Astrocyte (in vitro differentiated cells and primary cell): ENCODE data around the gene UNC5C. TPM values are rescaled to one million over a fixed set of nuclear protein-coding genes. Genes with fewer than 3 reads are reported as not detected.

Source experiments
- DNase-seq: peaks from one replicate; pipeline ENCODE4 v3.0.0-alpha.2; 2010; ENCODE audit warnings: low read depth
- FAIRE-seq: peaks from 2 replicates; lab custom pipeline; 2011; peaks lifted over from hg19 to GRCh38; lab: Jason Lieb, UNC
- H2AFZ ChIP-seq: 2 replicates; pipeline ENCODE4 v1.6.0; 2012; ENCODE audit warnings: low read depth, low read length, inconsistent platforms
- H3K27ac ChIP-seq: 2 replicates; pipeline ENCODE4 v1.5.1; 2011; ENCODE audit warnings: low read depth, low read length, inconsistent platforms
- H3K27me3 ChIP-seq: 2 replicates; pipeline ENCODE4 v1.6.0; 2011; ENCODE audit warnings: low read length, inconsistent platforms; ENCODE audit not compliant: insufficient read depth
- H3K36me3 ChIP-seq: 2 replicates; pipeline ENCODE4 v1.5.1; 2011; ENCODE audit warnings: low read length, inconsistent platforms; ENCODE audit not compliant: insufficient read depth
- H3K4me1 ChIP-seq: 2 replicates; pipeline ENCODE4 v1.5.1; 2011; ENCODE audit warnings: low read length, inconsistent platforms; ENCODE audit not compliant: insufficient read depth
- H3K4me2 ChIP-seq: 2 replicates; pipeline ENCODE4 v1.6.0; 2012; ENCODE audit warnings: low read length, inconsistent platforms
- H3K4me3 ChIP-seq: 2 replicates; pipeline ENCODE4 v1.5.1; 2011; ENCODE audit warnings: low read depth, mild to moderate bottlenecking, low read length, inconsistent platforms; ENCODE audit not compliant: insufficient read depth
- H3K79me2 ChIP-seq: 2 replicates; pipeline ENCODE4 v1.6.0; 2012; ENCODE audit warnings: mild to moderate bottlenecking, low read length, inconsistent platforms; ENCODE audit not compliant: insufficient read depth
- H3K9ac ChIP-seq: 2 replicates; pipeline ENCODE4 v1.6.0; 2012; ENCODE audit warnings: mild to moderate bottlenecking, low read length, inconsistent platforms
- H3K9me3 ChIP-seq: 2 replicates; pipeline ENCODE4 v1.5.1; 2012; ENCODE audit warnings: low read depth, mild to moderate bottlenecking, low read length, inconsistent platforms; ENCODE audit not compliant: insufficient read depth
- H4K20me1 ChIP-seq: 2 replicates; pipeline ENCODE4 v1.6.0; 2012; ENCODE audit warnings: low read length, inconsistent platforms; ENCODE audit not compliant: insufficient read depth
- H3K27ac Mint-ChIP-seq: one replicate; pipeline ENCODE4 v1.8.0; 2021; ENCODE audit warnings: mild to moderate bottlenecking, mixed read lengths; ENCODE audit not compliant: unreplicated experiment
- H3K27me3 Mint-ChIP-seq: one replicate; pipeline ENCODE4 v1.8.0; 2021; ENCODE audit warnings: low read depth, mixed read lengths; ENCODE audit not compliant: unreplicated experiment
- H3K36me3 Mint-ChIP-seq: one replicate; pipeline ENCODE4 v1.8.0; 2021; ENCODE audit warnings: low read depth, mixed read lengths; ENCODE audit not compliant: unreplicated experiment
- H3K4me1 Mint-ChIP-seq: one replicate; pipeline ENCODE4 v1.8.0; 2021; ENCODE audit warnings: low read depth, mixed read lengths; ENCODE audit not compliant: unreplicated experiment
- H3K4me3 Mint-ChIP-seq: one replicate; pipeline ENCODE4 v1.8.0; 2021; ENCODE audit warnings: mild to moderate bottlenecking, moderate library complexity, mixed read lengths; ENCODE audit not compliant: unreplicated experiment
- H3K9me3 Mint-ChIP-seq: one replicate; pipeline ENCODE4 v1.8.0; 2021; ENCODE audit warnings: mild to moderate bottlenecking, mixed read lengths; ENCODE audit not compliant: unreplicated experiment
- EZH2 ChIP-seq: IDR thresholded peaks from 2 replicates; pipeline ENCODE4 v1.6.1; 2012; ENCODE audit warnings: mild to moderate bottlenecking, low read length, inconsistent platforms; ENCODE audit not compliant: insufficient read depth
- total RNA-seq: library from RNA; stranded (reverse); gene quantifications from 2 replicates; pipeline ENCODE4 v1.2.1, GENCODE V29; 2021
- TF ChIP-seq, protein P1 (sequence below): IDR thresholded peaks from 2 replicates; pipeline ENCODE4 v1.5.1; 2011; ENCODE audit warnings: low read depth, mild to moderate bottlenecking, inconsistent platforms, low read length, moderate library complexity; ENCODE audit not compliant: insufficient read depth

UNC5C gene
- total RNA-seq, 1 donor from 2014 or later = 3.1 TPM

DNA sequence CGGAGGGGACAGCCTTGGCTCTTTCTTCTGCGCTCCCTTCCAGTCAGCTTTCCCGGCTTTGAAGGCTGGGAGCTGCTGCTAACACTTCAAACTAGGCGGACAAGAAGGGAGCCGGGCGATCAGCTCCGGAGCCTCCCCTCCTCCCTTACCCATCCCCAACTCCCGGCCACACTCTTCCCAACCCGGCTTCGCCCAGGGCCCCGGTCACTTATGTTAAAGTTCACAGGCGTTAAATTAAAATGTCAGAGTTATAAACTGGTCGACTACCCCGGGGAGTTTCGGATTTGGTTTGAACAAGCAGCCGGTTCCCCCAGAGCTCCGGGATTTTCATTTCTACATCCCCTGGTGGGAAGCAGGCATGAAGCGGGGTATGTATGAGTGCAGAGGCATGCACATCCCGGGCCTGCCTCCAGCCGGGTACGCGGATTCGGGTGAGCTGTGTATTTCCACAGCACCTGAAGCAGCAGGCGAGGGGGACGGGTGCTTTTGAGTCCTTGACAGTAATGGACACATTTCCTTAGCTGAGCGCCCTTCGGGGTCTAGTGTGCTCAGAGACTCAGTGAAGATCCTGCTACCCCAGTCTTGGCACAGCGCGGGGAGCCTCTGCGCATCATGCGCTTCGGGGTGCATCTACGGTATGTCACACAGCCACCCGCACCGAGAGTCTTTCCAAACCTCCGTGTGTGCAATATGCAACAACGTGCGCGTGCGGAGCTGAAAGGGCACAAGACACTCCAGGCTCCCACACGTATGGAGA lies 880 bp downstream of the UNC5C start:
- H2AFZ ChIP-seq = peak overlapping the region; percentile 81
- H3K4me3 Mint-ChIP-seq = peak overlapping the region; percentile 94
- FAIRE-seq = no peak
- TF ChIP-seq, protein P1, sequence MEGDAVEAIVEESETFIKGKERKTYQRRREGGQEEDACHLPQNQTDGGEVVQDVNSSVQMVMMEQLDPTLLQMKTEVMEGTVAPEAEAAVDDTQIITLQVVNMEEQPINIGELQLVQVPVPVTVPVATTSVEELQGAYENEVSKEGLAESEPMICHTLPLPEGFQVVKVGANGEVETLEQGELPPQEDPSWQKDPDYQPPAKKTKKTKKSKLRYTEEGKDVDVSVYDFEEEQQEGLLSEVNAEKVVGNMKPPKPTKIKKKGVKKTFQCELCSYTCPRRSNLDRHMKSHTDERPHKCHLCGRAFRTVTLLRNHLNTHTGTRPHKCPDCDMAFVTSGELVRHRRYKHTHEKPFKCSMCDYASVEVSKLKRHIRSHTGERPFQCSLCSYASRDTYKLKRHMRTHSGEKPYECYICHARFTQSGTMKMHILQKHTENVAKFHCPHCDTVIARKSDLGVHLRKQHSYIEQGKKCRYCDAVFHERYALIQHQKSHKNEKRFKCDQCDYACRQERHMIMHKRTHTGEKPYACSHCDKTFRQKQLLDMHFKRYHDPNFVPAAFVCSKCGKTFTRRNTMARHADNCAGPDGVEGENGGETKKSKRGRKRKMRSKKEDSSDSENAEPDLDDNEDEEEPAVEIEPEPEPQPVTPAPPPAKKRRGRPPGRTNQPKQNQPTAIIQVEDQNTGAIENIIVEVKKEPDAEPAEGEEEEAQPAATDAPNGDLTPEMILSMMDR = no peak
- TF ChIP-seq EZH2 = no peak
- H3K4me1 Mint-ChIP-seq = peaks cover 5% of the 10 kb centered on the region
- H3K9me3 ChIP-seq = no peaks in the 10 kb centered on the region
- H3K36me3 ChIP-seq = no peaks in the 10 kb centered on the region
- H3K27ac ChIP-seq = no peak overlapping the region
- H3K36me3 Mint-ChIP-seq = no peaks in the 10 kb centered on the region
- no peaks in the 10 kb centered on the region for H3K9me3 Mint-ChIP-seq
- H3K27me3 Mint-ChIP-seq = peaks cover 6% of the 10 kb centered on the region
- no peak overlapping the region for H3K27ac Mint-ChIP-seq
- no peaks in the 10 kb centered on the region for H4K20me1 ChIP-seq
- H3K4me1 ChIP-seq = peaks cover 5% of the 10 kb centered on the region
- no peaks in the 10 kb centered on the region for H3K79me2 ChIP-seq
- H3K4me2 ChIP-seq = peak overlapping the region; percentile 99
- H3K27me3 ChIP-seq = peaks cover 3% of the 10 kb centered on the region
- peak overlapping the region; percentile 80 for H3K4me3 ChIP-seq
- peak overlapping the region; percentile 52 for H3K9ac ChIP-seq
- DNase-seq = peak; percentile 37

DNA sequence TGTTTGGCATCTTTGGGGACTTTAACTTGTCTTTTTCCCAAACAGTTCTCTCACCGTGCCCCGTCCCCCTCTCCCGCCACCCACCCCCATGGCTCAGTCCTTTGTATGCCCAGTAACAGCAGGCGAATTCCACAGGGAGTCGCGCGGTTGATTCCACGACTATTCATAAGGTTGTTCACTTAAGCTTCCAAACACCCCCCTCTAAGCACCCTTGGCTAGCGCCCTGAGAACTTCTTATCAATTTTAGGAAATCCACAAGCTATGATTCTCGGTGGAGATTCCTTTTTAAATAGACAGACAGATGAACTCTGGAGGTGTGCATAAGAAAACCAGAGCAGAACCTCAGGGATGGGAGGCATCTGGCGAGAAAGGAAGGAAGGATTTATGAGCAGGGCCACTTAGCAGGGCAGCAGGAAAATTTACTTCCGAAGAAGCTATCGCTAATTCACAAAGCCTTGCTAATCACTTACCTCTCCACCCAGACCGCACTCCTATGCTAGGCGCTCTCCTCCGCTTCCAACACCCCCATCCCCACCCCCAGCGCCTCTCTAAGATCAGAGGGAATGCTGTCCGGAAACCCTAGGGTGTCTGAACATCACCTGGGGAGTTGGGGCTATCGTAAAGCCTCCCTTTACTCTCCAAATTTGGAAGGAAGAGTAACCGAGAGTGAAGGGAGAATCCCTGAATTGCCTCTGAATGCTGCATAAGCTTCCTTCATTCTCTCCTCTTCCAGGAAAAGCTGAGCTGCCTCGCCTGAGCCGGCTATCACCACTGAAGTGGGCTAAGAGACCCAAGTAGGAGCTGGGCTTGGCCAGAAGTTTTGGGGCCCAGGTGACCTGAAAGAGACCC lies 1.7 kb downstream of the UNC5C start:
- peaks cover 5% of the 10 kb centered on the region for H3K4me1 Mint-ChIP-seq
- peak overlapping the region; percentile 94 for H3K4me3 Mint-ChIP-seq
- no peak overlapping the region for H3K27ac Mint-ChIP-seq
- Histone ChIP-seq H4K20me1 (no peaks in the 10 kb centered on the region), H3K4me3 (peak overlapping the region; percentile 80), H3K9me3 (no peaks in the 10 kb centered on the region), H3K27me3 (peaks cover 3% of the 10 kb centered on the region), H3K4me1 (peaks cover 5% of the 10 kb centered on the region), H3K79me2 (no peaks in the 10 kb centered on the region), H3K27ac (no peak overlapping the region), H3K9ac (peak overlapping the region; percentile 52), H3K4me2 (peak overlapping the region; percentile 99), H2AFZ (peak overlapping the region; percentile 81), H3K36me3 (no peaks in the 10 kb centered on the region)
- TF ChIP-seq, protein P1 = no peak
- peak; percentile 47 for TF ChIP-seq EZH2
- H3K9me3 Mint-ChIP-seq = no peaks in the 10 kb centered on the region
- FAIRE-seq = no peak
- no peaks in the 10 kb centered on the region for H3K36me3 Mint-ChIP-seq
- DNase-seq = no peak
- peaks cover 6% of the 10 kb centered on the region for H3K27me3 Mint-ChIP-seq
